ENCODE results near the gene HOXB8. TPM values are rescaled to one million over a fixed set of nuclear protein-coding genes. Genes with fewer than 3 reads are reported as not detected.

The HOXB8 gene
- total and polyA plus RNA-seq, 8 donors: 0.32 to 1.6 (median 0.70) TPM

DNA sequence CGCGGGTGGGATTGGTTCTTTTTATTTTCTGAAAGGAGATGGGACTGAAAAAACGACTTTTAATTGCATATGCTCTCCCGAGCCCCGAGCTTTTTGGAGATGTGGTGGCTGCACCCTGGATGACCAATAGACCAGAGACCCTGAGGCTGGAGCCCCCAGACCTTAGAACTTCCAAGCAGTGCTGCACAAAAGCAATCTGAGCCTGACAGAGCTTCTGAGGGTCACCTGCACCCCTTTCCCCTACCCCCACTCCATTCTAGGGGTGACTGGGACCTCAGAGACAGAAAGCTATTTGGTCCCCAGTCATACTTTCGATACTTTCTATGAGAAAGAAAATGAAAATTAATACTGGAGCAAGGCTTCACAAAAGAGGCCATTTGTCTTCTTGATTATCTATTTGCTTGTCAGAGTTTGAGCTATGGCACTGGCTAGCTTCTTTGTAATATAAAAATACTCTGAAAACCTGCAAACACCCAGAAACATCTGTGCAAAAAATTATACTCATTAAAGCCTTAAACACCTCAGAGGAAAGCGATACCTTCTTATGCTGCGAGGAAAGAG is 40.5 kb downstream of the HOXB8 start:
- Histone ChIP-seq H3K36me3 (no peaks in the 10 kb centered on the region), H3K27me3 (peaks cover 44 to 100% of the 10 kb centered on the region in 2 donors), H3K4me3 (no peak overlapping the region), H3K4me1 (peaks cover 3 to 31% of the 10 kb centered on the region in 2 donors), H3K9me3 (no peaks in the 10 kb centered on the region), H3K27ac (peak overlapping the region; percentile 72 to 95)
- TF ChIP-seq, protein P1, sequence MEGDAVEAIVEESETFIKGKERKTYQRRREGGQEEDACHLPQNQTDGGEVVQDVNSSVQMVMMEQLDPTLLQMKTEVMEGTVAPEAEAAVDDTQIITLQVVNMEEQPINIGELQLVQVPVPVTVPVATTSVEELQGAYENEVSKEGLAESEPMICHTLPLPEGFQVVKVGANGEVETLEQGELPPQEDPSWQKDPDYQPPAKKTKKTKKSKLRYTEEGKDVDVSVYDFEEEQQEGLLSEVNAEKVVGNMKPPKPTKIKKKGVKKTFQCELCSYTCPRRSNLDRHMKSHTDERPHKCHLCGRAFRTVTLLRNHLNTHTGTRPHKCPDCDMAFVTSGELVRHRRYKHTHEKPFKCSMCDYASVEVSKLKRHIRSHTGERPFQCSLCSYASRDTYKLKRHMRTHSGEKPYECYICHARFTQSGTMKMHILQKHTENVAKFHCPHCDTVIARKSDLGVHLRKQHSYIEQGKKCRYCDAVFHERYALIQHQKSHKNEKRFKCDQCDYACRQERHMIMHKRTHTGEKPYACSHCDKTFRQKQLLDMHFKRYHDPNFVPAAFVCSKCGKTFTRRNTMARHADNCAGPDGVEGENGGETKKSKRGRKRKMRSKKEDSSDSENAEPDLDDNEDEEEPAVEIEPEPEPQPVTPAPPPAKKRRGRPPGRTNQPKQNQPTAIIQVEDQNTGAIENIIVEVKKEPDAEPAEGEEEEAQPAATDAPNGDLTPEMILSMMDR (IDR thresholded peaks at IDR 0.05): no peak
- intact Hi-C loops (cut with DNase I): no loop called here
- ATAC-seq: no peak
- no peak for DNase-seq

GRCh38 chr17:48571826-48572417 is 43.2 kb downstream of the HOXB8 start:
- DNase-seq (no peak), ATAC-seq (no peak)
- intact Hi-C loops (cut with DNase I): no loop called here
- H3K27ac ChIP-seq: peak overlapping the region; percentile 31 to 95
- peaks cover 3 to 30% of the 10 kb centered on the region in 2 donors for H3K4me1 ChIP-seq
- no peak overlapping the region for H3K4me3 ChIP-seq
- H3K36me3 ChIP-seq: no peaks in the 10 kb centered on the region
- TF ChIP-seq, protein P1 (IDR thresholded peaks at IDR 0.05): no peak
- peaks cover 49 to 100% of the 10 kb centered on the region in 2 donors for H3K27me3 ChIP-seq
- H3K9me3 ChIP-seq: no peaks in the 10 kb centered on the region

DNA sequence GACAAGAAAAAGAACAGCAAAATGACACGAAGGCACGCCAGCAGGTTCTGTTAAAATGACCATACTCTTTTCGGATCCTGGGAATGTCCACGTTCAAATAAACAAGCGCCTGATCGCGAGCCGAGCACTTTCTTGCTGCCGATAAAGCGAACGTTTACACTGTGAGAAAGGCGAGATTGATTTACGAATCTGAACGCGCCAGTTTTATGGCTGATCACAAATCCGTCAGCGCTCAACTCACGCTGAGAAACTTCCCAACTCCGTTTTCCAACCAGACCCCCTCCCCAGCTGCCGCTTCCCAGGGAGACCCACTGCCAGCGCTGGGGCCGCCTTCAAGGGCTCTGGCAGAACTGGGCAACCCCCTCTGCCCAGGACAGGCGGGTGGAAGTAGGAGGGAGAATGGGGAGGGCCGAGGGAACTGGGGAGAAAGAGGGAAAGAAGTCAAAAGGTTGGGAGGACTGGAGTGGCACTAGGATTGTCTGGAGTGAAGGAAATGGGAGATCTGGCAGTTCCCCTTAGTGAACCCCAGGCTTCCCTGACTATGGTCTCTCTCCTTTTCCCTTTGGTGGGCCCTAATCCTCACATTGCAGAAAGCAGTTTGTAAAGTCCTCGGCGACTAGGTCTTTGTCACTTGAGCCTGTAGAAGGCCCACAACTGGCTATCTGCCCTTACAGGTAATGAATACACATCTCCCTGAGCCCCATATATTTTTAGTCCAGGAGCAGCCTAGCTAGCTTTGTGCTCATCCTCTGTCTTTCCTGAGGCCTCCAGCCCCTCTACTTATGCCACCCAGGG is 43.9 kb downstream of the HOXB8 start:
- no peak for ATAC-seq
- no peak overlapping the region for H3K4me3 ChIP-seq
- peaks cover 3 to 23% of the 10 kb centered on the region in 2 donors for H3K4me1 ChIP-seq
- peaks cover 49 to 100% of the 10 kb centered on the region in 2 donors for H3K27me3 ChIP-seq
- H3K27ac ChIP-seq: peak overlapping the region; percentile 31 to 95
- intact Hi-C loops (cut with DNase I): no loop called here
- H3K36me3 ChIP-seq: no peaks in the 10 kb centered on the region
- H3K9me3 ChIP-seq: no peaks in the 10 kb centered on the region
- no peak for DNase-seq
- TF ChIP-seq, protein P1 (IDR thresholded peaks at IDR 0.05): no peak

GRCh38 chr17:48570325-48571023 is 44.6 kb downstream of the HOXB8 start:
- Histone ChIP-seq H3K36me3 (no peaks in the 10 kb centered on the region), H3K4me1 (peaks cover 3 to 23% of the 10 kb centered on the region in 2 donors), H3K4me3 (peak overlapping the region in 1 of 2 donors; percentile 5), H3K27ac (peak overlapping the region; percentile 31 to 95), H3K9me3 (no peaks in the 10 kb centered on the region), H3K27me3 (peaks cover 46 to 100% of the 10 kb centered on the region in 2 donors)
- intact Hi-C loops (cut with DNase I): no loop called here
- DNase-seq: no peak
- no peak for ATAC-seq
- TF ChIP-seq, protein P1 (IDR thresholded peaks at IDR 0.05): no peak

All from left lung (tissue), 10 donors.